Measurements from ENCODE around the gene ZP4.

ZP4 gene

GRCh38 chr1:237890822-237891221 lies at the start of gene ZP4:
Gene ZP4, minus strand, starts transcription at chr1:237890922. Its CDS starts 287 bp downstream, at chr1:237890635.
- DNase-seq (ENCODE audit: low spot score) = no peak

DNA sequence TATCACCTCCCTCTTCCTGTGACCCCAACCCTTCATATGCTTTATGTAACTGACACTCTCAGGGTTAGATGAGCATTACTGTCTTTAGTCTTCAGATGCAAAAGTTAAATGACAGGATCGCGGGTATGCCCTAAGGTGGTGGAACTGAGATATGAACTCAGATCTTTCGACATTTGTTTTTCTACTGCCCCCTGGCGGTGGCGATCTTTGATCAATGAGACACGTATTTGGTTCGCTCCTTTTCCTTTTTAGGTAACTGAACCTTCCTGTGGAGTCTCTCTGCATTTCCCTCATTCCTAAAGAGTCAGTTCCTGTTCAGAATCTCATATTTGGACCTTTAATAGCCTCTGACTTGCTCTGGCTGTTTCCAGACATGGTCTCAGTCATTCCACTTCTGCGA lies 47.8 kb upstream of the ZP4 start:
- no peak for DNase-seq (ENCODE audit: low spot score)

DNA sequence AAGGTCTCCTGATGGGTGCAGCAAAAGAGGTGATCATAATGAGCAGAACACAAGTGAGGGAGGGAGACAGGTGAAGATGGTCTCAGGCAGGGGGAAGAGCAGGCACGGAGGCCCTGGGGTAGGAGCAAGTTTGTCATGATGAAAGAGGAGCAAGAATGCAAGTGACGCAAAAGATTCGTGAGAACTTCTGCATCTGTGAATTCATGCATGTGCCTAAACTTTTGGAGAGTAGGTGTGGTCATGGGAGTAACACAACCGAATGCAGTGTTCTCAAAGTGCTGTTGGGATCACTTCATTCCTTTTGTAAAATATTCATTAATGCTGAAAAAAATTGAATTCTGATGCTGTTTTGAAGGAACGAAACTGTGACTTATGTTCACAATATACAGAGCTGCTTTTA lies 47.3 kb upstream of the ZP4 start:
- no peak for DNase-seq (ENCODE audit: low spot score)

GRCh38 chr1:237932816-237933215 lies 42.1 kb upstream of the ZP4 start:
- DNase-seq (ENCODE audit: low spot score) = no peak

DNA sequence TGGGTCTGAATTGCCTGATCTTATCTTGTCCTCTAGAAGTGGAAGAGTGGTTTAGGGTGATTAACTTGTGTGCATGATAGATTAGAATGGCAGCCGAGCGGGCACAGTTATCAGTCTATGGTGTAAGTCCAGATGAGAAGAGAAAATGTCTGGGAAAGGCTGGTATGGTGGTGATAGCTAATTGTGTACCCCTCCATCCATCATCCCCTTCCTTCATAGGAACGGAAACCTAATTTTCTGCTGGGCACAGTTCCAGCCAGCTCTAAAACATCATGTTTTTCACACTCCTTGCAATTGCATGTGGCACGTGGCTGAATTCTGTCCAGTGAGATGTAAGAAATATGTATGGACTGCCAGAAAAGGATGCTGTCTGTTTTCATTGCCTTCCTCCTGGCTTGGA lies 40.9 kb upstream of the ZP4 start:
- DNase-seq (ENCODE audit: low spot score) = no peak

- DNase-seq (ENCODE audit: low spot score) = no peak
These were observed 36.5 kb upstream of the ZP4 start for GRCh38 chr1:237927198-237927597.

DNA sequence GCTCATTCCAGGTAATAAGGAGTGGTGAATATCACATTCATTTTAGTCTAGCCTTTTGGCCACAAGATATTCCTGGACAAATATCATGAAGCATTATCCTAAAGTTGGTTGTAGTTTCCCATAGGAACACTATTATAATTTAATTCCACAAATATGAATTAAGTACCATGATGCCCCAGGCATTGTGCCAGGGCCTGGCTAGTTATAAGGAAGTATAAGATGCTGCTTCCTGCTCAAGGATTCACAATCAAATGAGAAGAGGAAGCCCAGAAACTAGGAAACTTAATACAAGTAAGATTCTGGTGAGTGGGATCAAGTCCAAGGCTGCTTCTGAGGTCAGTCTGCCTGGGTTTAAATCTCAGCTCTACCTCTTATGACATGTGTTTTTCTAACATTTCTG lies 30.6 kb upstream of the ZP4 start:
- no peak for DNase-seq (ENCODE audit: low spot score)

DNA sequence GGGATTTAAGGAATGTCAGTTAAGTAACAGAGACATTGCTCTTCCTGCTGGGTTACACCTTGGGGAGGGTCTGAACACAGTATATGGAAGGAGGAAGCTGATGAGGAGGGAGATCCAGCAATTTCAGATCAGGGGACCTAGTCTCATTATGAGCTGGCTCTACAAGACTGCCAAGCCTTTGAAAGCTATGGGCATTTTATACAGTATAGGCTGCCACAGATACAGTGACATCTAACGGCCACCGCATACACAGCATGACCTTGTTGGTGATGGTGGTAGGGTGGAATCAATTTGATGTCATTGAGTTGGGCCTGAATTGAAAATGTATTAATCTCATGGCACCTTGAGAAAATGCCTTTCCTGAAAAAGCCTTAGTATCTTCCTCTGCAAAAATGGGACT lies 22.6 kb upstream of the ZP4 start:
- DNase-seq (ENCODE audit: low spot score) = peak; percentile 13

GRCh38 chr1:237911911-237912310 lies 21.2 kb upstream of the ZP4 start:
- no peak for DNase-seq (ENCODE audit: low spot score)

DNA sequence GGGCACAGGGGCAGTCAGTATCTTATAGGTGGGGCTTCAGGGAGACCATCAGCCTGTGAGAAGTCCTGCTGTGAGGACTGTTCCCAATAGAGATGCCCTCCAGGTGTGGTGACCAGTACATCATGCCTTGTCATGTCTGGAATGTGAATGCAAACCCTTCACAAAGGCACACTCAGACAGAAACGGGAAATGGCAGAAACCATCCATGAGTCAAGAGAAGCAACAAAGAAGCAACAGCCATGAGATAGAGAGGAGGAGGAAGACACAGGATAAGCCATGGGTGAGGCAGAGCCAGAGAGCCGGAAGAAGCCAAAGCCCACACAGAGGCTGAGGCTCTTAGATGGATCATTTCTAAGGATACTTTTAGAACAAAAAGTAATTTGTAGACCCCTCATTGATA lies 20.1 kb upstream of the ZP4 start:
- no peak for DNase-seq (ENCODE audit: low spot score)

DNA sequence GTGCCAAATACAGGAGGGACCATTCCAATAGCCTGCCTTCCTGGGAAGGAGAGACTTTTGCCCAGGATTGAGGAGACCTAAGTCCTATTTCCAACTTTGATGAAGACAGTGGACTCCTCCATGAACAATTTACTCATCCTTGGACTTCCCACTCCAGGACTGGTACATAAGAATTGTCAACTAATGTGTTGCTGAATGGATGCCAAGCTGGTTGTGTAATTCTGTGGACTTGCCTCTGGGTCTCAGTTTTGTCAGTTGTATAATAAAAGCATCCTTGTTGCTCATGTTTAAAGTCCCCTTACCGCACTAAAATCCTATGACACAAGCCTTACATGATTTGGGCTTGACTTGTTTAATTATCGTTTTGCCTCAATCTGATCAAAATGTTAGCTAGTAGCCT lies 13.2 kb upstream of the ZP4 start:
- DNase-seq (ENCODE audit: low spot score) = no peak

DNA sequence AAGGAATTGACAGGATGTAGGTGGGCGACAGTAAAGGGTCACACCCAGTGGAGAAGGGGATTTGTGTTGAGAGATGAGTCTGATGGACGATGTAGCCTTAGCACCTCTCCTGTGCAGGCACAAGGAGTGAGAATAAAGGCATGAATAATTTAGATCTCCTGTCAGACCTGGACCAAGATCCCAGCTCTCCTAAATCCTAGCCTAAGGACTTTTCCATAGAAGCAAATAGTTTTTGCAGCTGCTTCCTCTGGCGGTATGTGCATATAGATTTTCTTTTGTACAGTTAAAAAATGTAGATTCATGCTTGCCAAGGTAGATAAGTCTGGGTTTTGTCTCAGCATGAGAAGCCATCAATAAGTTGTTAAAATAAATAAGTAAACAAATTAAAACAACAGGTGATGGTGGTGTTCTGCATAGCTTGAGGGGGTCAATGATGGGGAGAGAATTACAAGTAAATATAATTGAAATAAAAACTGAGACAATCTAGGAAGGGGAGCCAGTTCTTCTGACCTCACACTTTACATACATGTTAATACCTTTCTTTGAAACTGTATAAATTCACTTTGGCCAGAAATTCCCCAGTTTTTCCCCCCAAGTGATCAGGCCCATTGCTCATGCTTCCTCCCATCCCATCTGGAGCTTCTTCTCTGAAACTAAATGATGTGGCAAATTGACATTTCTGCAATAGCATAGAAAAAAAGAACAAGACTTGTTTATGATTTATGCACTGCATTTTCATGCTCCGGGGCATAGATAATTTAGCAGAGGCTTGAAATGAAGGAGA lies 12.4 kb upstream of the ZP4 start:
- DNase-seq (ENCODE audit: low spot score) = no peak

DNA sequence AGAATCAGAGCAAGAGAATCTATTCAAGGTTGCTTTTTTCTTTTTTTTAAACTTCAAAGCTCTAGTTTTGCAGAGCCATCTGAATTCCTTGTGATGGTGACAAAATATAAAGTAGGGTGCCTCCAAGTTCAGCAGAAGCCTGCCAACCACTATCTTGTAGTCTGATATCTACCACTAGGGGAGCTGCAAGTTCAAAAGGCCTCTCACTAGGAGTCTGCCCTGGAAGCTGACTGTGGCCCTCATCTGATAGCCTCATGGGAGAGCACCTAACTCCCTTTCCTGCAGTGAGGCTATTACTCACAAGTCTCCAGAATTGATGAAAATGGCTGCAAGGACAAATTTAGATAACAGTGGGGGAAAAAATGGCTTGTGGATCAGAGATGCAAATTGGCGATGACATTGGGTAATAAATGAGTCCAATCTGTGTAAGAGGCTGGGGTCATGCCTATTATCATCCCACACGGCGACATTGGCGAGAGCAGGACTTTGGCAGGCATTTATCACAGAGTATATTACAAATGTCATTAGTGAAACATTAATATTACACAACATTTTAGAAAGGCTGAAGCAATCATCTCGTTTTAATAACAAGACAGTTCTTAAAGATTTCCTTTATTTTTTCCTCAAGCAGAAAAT lies 10.7 kb upstream of the ZP4 start:
- peak; percentile 50 for DNase-seq (ENCODE audit: low spot score)

DNA sequence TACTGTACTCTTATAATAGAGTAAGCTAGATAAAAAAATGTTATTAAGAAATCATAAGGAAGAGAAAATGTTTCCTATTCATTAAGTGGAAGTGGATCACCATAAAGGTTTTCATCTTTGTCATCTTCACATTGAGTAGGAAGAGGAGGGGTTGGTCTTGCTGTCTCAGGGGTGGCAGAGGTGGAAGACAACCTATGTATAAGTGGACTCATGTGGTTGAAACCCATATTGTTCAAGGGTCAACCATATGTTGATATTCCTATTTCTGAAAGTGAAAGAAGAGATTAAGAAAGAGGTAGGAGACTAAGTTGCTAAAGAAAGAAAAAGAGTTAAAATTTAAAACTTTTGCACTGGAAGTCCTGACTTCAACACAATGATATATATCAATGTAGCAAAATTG lies 4.9 kb upstream of the ZP4 start:
- no peak for DNase-seq (ENCODE audit: low spot score)

DNA sequence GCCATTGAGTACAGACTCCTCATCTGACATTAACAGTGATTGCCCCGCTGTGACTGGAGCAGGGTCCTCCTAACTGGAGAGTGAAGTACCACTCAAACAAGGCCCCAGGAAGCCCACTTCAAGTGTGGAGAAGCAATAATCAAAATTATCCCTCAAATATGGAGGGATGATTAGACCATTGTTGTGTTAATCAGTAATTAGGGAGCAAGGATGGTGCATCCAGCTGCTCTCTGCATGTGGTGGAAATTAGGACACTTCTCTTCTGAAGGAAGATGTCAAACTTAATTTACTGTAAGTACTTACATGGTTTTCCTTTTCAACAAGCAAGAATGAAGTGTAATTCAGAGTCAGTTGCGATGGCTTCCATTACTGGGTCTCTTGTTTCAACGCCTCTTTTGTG lies 3.4 kb upstream of the ZP4 start:
- no peak for DNase-seq (ENCODE audit: low spot score)

DNA sequence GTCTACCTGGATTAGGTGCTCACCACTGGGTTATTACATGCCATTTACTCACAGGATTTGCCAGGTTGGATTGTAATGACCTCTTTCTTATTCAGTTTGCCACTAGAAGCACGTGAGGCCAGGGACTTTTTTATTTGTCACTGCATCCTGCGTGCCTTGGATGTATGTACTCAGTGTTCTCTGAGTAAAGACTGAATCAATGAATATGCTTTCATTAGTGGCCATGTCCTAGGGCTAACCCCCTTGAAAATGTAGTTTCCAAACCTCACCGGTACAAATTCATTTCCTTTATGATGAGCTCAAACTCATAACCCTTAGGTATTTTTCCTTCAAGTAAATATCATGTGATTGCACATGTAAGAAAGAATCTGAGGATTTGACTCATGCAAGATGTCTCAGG lies 1.3 kb upstream of the ZP4 start:
- peak; percentile 13 for DNase-seq (ENCODE audit: low spot score)

- DNase-seq (ENCODE audit: low spot score) = no peak
These were observed 544 bp upstream of the ZP4 start for GRCh38 chr1:237891266-237891665.

- no peak for DNase-seq (ENCODE audit: low spot score)
These were observed 306 bp downstream of the ZP4 start for GRCh38 chr1:237890416-237890815.

- no peak for DNase-seq (ENCODE audit: low spot score)
These were observed 2.6 kb downstream of the ZP4 start for GRCh38 chr1:237888143-237888542.

DNA sequence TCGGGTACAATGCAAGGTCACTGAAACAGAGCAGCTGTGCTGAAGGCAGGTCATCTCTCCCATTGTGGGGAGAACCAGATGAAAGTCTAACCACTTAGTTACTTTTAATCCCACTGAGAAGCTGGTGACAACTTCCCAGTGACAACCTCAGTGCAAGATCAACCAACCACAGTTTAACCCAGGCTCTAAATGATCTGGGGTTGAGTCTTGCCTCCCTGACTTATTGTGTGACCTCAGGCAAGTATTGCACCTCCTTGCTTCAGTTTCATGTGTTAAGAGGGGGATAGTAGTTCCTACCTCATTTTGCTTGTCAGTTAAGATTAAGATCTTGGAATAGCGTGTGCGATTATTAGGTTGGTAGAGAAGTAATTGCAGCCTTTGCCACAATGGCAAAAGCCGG lies 3.2 kb downstream of the ZP4 start:
- no peak for DNase-seq (ENCODE audit: low spot score)

DNA sequence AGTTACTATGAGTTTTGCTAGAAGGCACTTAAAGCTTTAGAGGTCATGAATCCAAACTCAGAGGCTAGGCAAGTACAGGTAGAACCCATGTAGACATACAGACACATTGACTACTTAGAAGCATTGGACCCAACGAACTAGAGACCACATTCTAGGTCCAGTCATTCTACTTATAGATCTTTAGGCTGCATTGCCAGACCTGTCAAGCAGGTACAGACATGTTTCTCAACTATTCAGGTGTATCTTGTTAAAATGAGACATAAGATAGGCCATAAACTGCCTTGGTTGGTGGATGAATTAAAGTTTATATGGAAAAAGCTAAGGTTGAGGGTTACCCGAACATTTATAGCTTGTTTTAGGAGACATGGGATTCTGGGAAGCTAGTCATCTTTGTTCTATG lies 6.5 kb downstream of the ZP4 start:
- DNase-seq (ENCODE audit: low spot score) = no peak

DNA sequence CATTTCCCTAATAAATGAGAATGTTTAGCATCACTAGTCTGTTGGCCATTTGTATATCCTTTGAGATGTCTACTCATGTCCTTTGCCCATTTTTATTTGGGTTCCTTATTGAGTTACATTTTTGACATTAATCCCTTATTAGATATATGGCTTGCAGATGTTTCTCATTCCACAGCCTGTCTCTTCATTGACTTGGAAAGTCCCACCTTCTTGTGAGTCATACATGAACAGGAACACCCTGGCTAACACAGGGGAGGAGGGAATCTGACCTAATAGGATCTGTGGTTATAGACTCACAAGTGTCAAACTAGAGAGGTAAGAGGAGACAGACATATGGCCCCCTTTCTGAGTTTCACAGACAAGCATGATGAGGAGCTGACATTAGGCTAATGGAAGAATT lies 11.5 kb downstream of the ZP4 start:
- DNase-seq (ENCODE audit: low spot score) = peak; percentile 23

DNA sequence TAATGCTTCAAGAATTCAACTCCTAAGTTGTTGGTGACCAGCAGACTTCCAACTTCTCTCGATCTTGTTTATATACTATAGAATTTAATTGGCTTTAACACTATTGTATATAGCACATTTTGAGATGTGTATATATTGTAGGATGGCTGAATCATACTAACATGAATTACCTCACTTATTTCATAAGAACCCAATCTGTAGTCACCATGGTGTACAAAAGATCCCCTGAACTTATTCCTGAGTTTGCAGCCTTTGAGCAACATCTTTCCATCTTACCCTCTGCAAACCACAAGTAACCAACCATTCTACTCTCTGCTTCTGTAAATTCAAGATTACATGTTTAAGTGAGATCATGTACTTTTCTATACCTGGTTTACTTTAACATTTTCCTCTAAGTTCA lies 12.3 kb downstream of the ZP4 start:
- DNase-seq (ENCODE audit: low spot score) = no peak

DNA sequence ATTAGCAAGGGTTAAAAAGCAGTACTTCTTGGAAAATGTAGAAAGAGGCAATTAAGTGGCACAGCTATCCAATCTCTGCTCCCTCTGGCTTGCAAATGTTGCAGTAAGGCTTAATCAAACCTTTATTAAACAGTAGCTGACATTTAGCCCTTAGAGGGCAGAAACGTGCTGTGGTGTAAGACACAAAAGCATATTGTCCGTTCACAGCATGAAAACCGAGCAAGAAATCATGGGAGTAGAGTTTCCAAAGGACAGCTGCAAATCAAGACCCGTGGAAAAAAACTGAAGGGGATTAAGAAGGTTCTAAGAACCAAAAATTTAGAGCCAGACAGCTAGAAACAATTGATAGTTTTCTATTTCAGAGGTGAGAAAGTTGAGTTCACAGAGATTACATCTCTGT lies 13.1 kb downstream of the ZP4 start:
- no peak for DNase-seq (ENCODE audit: low spot score)

All from SW480 (cell line).